Measurements from ENCODE around the gene TYK2. TPM values are rescaled to one million over a fixed set of nuclear protein-coding genes. Genes with fewer than 3 reads are reported as not detected.
A peak's percentile ranks its signal among the peaks of the same experiment; 100 is the strongest.

Gene TYK2
- total and polyA plus RNA-seq, 9 of the 15 experiments (the other 6 are each of a cell fraction or from before 2014, with no cell fraction given), result 15.0 to 182 (median 85.9) TPM

- TF ChIP-seq CBFB (CRISPR knock-in tag; IDR thresholded peaks at IDR 0.05) (peak; percentile 80; the same call in 1 of the 2 replicates), PBX2 (CRISPR knock-in tag; IDR thresholded peaks at IDR 0.05; ENCODE audit: low read depth) (no peak), PBX2 (tag; conservative IDR thresholded peaks at IDR 0.05; ENCODE audit: low read depth) (0 out of 2 replicates have a peak, but pooled peaks have one; percentile 16), ZNF3 (CRISPR knock-in tag; IDR thresholded peaks at IDR 0.05) (no peak), TFAP4 (CRISPR knock-in tag; IDR thresholded peaks at IDR 0.05; ENCODE audit: borderline replicate concordance) (peak; percentile 75; the same call in 1 of the 2 replicates), ATF1 (CRISPR knock-in tag; IDR thresholded peaks at IDR 0.05) (no peak), ATF1 (tag; IDR thresholded peaks at IDR 0.05) (peak; percentile 13; the same call in 1 of the 2 replicates), TEAD4 (IDR thresholded peaks at IDR 0.05; ENCODE audit: low read length) (peak; percentile 26; the same call in 1 of the 2 replicates), TEAD4 (CRISPR knock-in tag; IDR thresholded peaks at IDR 0.05; ENCODE audit: borderline replicate concordance) (no peak), DLX4 (CRISPR knock-in tag; IDR thresholded peaks at IDR 0.05) (no peak), NCOA2 (IDR thresholded peaks at IDR 0.05; ENCODE audit: partially characterized antibody in 2 of 2) (no peak), ZNF24 (IDR thresholded peaks at IDR 0.05) (no peak), TEAD1 (CRISPR knock-in tag; IDR thresholded peaks at IDR 0.05) (peak in 1 of 2 experiments; percentile 78; a peak in 2 of 4 replicates), FOXK2 (conservative IDR thresholded peaks at IDR 0.05 in 1 of 2, IDR thresholded peaks at IDR 0.05 in 1 of 2; ENCODE audit: low read depth in 2 of 2) (peak in 1 of 2 experiments; percentile 25; a peak in 1 of 4 replicates), CLOCK (CRISPR knock-in tag; IDR thresholded peaks at IDR 0.05; ENCODE audit: borderline replicate concordance) (no peak), ZNF395 (CRISPR knock-in tag; IDR thresholded peaks at IDR 0.05) (no peak), SNAPC5 (CRISPR knock-in tag; IDR thresholded peaks at IDR 0.05) (no peak)
Observed at GRCh38 chr19:10424011-10424637, 43.8 kb upstream of the TYK2 start (continued).

Data from K562 (cell line).